HG02973 (cell line): Measurements from ENCODE around the gene APPBP2.
"Not testable (repeated sequence)": the region's sequence is repeated elsewhere in the genome, so short reads cannot be mapped to it uniquely, and the experiment has no call there.

Experiments
- ATAC-seq: cut with Tn5 transposase; IDR thresholded peaks from one replicate; pipeline ENCODE4 v1.9.1; 2021; ENCODE audit warnings: moderate library complexity; ENCODE audit not compliant: unreplicated experiment

APPBP2 gene

GRCh38 chr17:60525685-60526514 is at the start of gene APPBP2:
Gene APPBP2 (minus strand): TSS chr17:60526242. CDS start chr17:60525931, 311 bp downstream.
- peak; percentile 84 for ATAC-seq

- ATAC-seq = no peak
Measured at GRCh38 chr17:60573236-60574051, 47.4 kb upstream of the APPBP2 start.

GRCh38 chr17:60565233-60565632 is 39.2 kb upstream of the APPBP2 start:
- ATAC-seq = no peak

GRCh38 chr17:60563743-60564142 is 37.7 kb upstream of the APPBP2 start:
- no peak for ATAC-seq

GRCh38 chr17:60562421-60562820 is 36.4 kb upstream of the APPBP2 start:
- no peak for ATAC-seq

- ATAC-seq = no peak
Measured at GRCh38 chr17:60560860-60561257, 34.8 kb upstream of the APPBP2 start.

GRCh38 chr17:60559995-60560859 is 34.2 kb upstream of the APPBP2 start:
- ATAC-seq = no peak

GRCh38 chr17:60559659-60559994 is 33.6 kb upstream of the APPBP2 start:
- ATAC-seq = no peak

GRCh38 chr17:60557805-60558204 is 31.8 kb upstream of the APPBP2 start:
- no peak for ATAC-seq

- no peak for ATAC-seq
Measured at GRCh38 chr17:60555786-60556185, 29.7 kb upstream of the APPBP2 start.

- ATAC-seq = no peak
Measured at GRCh38 chr17:60554377-60554788, 28.3 kb upstream of the APPBP2 start.

- not testable (repeated sequence) for ATAC-seq
Measured at GRCh38 chr17:60552255-60552654, 26.2 kb upstream of the APPBP2 start.

GRCh38 chr17:60548990-60549389 is 22.9 kb upstream of the APPBP2 start:
- no peak for ATAC-seq

- no peak for ATAC-seq
Measured at GRCh38 chr17:60545465-60546191, 19.6 kb upstream of the APPBP2 start.

- ATAC-seq = no peak
Measured at GRCh38 chr17:60542071-60542470, 16.0 kb upstream of the APPBP2 start.

GRCh38 chr17:60540460-60540859 is 14.4 kb upstream of the APPBP2 start:
- ATAC-seq = no peak

GRCh38 chr17:60539807-60540206 is 13.8 kb upstream of the APPBP2 start:
- no peak for ATAC-seq

- ATAC-seq = no peak
Measured at GRCh38 chr17:60538726-60539125, 12.7 kb upstream of the APPBP2 start.

GRCh38 chr17:60535382-60536279 is 9.6 kb upstream of the APPBP2 start:
- ATAC-seq = no peak
